Muscle of leg (tissue), 11 donors: ENCODE results near the gene LZTFL1. TPM values are rescaled to one million over a fixed set of nuclear protein-coding genes. Genes with fewer than 3 reads are reported as not detected.

Source experiments
- DNase-seq: peaks from one replicate; pipeline ENCODE4 v3.0.0; 2013
- H3K27ac ChIP-seq: one replicate; pipeline ENCODE4 v1.5.1; 2013; ENCODE audit warnings: mild to moderate bottlenecking, low read length, control low read depth
- H3K27me3 ChIP-seq: one replicate; pipeline ENCODE4 v1.6.1; 2013; ENCODE audit warnings: low read length; ENCODE audit not compliant: control insufficient read depth, insufficient read depth
- H3K36me3 ChIP-seq: one replicate; pipeline ENCODE4 v1.6.1; 2013; ENCODE audit warnings: low read length; ENCODE audit not compliant: control insufficient read depth, insufficient read depth
- H3K4me1 ChIP-seq: one replicate; pipeline ENCODE4 v1.6.1; 2013; ENCODE audit warnings: low read length; ENCODE audit not compliant: control insufficient read depth, insufficient read depth
- H3K4me3 ChIP-seq: one replicate; pipeline ENCODE4 v1.5.1; 2013; ENCODE audit warnings: low read length, control low read depth
- H3K9me3 ChIP-seq: replicated peaks from 2 replicates; pipeline ENCODE4 v1.6.1; 2013; ENCODE audit warnings: low read depth, low read length; ENCODE audit not compliant: control insufficient read depth
- WGBS: methylation state at CpG from one replicate; pipeline ENCODE4 v1.1.5; 2013; ENCODE audit warnings: missing lambda C conversion rate; ENCODE audit not compliant: insufficient coverage; 5-methylcytosine and 5-hydroxymethylcytosine counted together
- polyA plus RNA-seq, 8 donors: library from polyadenylated mRNA; unstranded; fragments of 120-200 nt; gene quantifications; one replicate each; pipeline versions ENCODE4 v1.2.1 to v1.2.3, GENCODE V29; 2013; ENCODE audit warnings: inconsistent platforms in 1 of 8, low replicate concordance in 1 of 8; ENCODE audit not compliant: insufficient read length in 8 of 8, insufficient read depth in 1 of 8
- total RNA-seq: library from RNA; stranded (reverse); fragments of 120-200 nt; gene quantifications from one replicate; pipeline ENCODE4 v1.2.4, GENCODE V29; 2013

Gene LZTFL1
- total and polyA plus RNA-seq, 9 donors: 13.3 to 19.9 (median 15.6) TPM

DNA sequence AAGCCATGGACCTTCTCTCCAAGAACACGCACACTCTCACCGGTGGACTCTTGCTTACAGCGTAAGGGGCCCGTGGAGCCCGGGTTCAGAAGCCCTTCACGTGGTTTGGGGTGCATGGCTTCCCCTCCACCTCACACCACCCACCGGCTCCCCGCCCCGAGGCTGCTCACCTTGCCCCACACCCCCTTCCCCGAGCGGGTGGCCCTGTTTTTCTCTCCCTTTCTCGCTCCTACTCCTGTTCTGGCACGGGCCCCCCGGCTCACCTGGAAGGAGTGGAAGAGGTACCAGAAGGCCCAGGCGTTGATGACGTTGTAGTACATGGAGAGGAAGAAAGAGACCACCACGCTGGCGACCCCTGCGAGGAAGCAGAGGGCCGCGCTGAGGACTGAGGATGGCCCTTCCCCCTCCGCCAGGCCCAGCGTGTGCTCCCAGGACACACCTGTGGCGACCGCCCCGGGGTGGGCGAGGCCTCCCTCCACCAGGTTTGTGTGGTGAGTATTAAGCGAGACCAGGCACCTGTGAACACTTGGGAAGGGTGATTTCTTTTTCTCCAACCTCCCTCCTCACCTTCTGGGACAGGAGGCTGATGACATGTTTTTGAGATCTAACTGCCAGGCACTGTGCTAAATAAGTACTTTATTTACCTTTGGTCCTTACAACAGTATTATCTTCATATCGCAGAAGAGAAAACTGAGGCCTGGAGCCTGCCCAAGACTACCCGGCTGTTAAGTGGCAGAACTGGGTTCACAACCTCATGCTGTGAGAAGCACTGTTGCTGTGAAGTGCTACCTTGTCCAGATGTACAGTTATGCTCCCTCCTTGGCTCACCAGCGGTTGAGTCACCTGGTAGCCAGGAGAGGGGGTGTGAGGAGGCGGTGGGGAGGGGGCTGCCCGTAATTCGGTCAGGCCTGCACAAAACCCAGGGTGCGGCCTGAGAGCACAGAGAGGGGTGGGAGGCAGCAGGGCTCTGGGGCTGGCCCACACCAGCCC, 61.9 kb downstream of the LZTFL1 start:
- no peaks in the 10 kb centered on the region for H3K9me3 ChIP-seq
- H3K4me3 ChIP-seq: no peak overlapping the region
- no peaks in the 10 kb centered on the region for H3K36me3 ChIP-seq
- no peak overlapping the region for H3K27ac ChIP-seq
- WGBS: 80% methylated on average over 16 of the region's 35 CpGs
- no peak for DNase-seq
- no peaks in the 10 kb centered on the region for H3K4me1 ChIP-seq
- no peaks in the 10 kb centered on the region for H3K27me3 ChIP-seq

DNA sequence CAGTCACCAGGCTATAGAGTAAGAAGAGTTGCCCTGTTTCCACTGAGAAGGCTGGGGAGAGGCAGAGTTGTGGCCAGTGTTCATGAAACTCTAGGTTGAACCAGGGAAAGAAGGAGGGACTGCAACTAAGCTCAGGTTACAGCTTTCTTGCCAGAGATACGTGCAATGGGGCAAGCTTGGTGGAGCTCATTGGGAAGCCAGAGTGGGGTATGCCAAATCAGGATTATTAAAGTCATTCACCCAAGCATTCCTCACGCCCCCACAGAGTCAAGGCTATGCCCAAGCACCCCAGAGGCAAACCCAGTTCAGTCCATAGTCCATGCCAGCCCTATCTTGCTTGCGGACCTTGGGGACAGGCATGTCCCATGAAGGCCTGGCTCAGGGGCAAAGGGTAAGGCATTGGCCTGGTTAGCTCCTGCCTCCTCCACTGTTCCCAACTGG, 63.1 kb downstream of the LZTFL1 start:
- Histone ChIP-seq H3K27ac (no peak overlapping the region), H3K4me1 (no peaks in the 10 kb centered on the region), H3K36me3 (no peaks in the 10 kb centered on the region), H3K4me3 (no peak overlapping the region), H3K9me3 (no peaks in the 10 kb centered on the region), H3K27me3 (peaks cover 4% of the 10 kb centered on the region)
- 80% methylated on average over 1 of the region's 3 CpGs for WGBS
- no peak for DNase-seq

DNA sequence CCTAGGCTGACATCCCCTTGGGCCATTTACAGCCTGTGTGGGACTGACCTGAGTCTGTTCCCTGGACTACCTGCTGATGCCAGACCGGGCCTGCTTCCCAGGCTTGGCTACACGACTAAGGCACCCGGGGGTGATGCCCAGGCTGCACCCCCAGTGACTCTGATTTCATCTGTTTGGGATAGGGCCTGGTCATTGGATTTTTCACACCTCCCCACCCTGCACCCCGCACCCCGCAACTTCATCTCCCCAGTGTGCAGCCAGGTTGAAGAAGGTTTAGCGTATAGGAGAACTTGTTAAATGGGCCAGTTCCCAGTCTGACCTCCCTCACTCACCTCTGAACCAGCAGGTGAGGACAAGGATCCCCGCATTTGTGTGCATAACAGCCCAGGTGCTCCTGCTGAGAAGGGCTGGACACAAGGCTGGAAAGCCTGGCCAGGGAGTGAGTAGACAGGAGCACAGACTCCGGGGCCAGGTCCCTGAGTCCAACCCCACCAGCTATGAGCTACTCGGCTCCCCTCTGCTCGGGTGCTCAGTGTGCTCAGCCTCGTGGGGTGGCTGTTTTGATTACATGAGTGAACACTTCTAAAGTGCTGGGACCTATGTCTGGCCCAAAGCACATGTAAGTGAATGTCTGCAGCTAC, 64.1 kb downstream of the LZTFL1 start:
- Histone ChIP-seq H3K4me1 (no peaks in the 10 kb centered on the region), H3K36me3 (no peaks in the 10 kb centered on the region), H3K27me3 (peaks cover 4% of the 10 kb centered on the region), H3K27ac (no peak overlapping the region), H3K4me3 (no peak overlapping the region), H3K9me3 (no peaks in the 10 kb centered on the region)
- 73% methylated on average over 5 of the region's 11 CpGs for WGBS
- DNase-seq: no peak

DNA sequence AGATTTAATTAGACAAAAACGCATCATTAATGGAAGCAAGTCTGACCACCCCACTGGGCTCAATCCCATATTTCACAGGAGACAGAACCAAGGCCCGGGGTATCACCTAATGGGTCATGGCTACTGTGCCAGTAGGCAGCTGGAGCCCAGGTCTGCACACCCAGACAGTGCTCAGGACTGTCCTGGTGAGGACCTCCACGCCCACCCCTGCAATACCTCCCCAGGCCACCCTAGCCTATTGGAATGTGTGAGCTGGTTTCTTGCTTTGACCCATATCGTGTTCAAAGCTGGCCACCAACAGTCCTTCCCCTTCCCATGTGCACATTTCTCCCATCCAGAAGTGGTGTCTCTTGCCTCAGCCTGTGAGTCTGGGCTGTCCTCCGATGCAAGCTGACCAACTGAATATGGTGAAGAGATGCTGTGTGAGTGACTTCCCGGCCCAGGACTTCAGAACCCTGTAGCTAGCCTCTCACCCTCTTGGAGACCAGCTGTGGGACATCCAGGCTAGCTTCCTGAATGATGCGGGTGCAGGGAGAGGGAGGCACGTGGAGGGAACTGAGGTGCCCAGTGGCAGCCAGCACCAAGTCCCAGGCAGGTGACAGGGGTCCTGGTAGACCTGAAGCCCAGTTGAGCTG, 64.7 kb downstream of the LZTFL1 start:
- Histone ChIP-seq H3K4me3 (no peak overlapping the region), H3K9me3 (no peaks in the 10 kb centered on the region)
- no peak for DNase-seq

DNA sequence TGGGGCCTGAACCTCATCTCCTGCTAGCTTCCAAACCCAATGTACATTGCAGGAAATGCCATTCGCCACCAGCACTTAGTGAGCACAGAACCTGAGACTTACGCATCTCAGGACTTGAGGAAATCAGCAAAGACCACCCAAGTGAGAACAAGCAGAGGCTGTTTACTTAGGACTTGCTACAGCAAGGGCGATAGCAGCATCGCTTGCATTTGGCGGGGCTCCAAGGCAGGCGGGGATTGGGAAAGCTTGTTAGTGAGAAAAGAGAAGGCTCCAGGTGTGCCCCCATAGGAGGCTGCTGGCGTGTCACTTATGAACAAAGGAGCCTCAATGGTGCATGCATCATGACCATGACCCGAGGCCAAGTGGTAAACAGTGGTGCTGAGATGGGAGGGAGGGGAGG, 65.3 kb downstream of the LZTFL1 start:
- DNase-seq: peak; percentile 38
- 63% methylated on average over 8 of the region's 8 CpGs for WGBS
- Histone ChIP-seq H3K4me1 (no peaks in the 10 kb centered on the region), H3K36me3 (no peaks in the 10 kb centered on the region), H3K27me3 (peaks cover 4% of the 10 kb centered on the region), H3K9me3 (no peaks in the 10 kb centered on the region), H3K27ac (no peak overlapping the region), H3K4me3 (no peak overlapping the region)

More for the DNA sequence above, 64.7 kb downstream of the LZTFL1 start:
- H3K27ac ChIP-seq: no peak overlapping the region
- no peaks in the 10 kb centered on the region for H3K36me3 ChIP-seq
- H3K4me1 ChIP-seq: no peaks in the 10 kb centered on the region
- WGBS: 94% methylated on average over 6 of the region's 8 CpGs
- H3K27me3 ChIP-seq: peaks cover 4% of the 10 kb centered on the region

DNA sequence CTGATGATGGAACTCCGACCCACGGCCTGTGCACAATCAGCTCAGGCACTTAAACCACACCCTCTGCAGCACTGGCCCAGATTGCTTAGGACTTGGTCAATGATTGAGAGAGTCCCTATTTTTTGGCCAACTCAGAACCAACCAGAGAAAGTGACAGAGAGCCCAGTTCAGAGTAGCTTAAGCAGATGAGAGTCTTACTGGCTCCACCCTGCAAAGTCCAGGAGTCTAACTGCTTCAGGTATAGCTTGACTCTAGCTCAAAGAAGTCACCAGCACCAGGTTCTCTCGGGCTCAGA, 65.7 kb downstream of the LZTFL1 start:
- Histone ChIP-seq H3K4me1 (no peaks in the 10 kb centered on the region), H3K4me3 (no peak overlapping the region), H3K27ac (no peak overlapping the region), H3K27me3 (peaks cover 4% of the 10 kb centered on the region), H3K36me3 (no peaks in the 10 kb centered on the region), H3K9me3 (no peaks in the 10 kb centered on the region)
- DNase-seq: no peak
- 73% methylated on average over 1 of the region's 3 CpGs for WGBS

DNA sequence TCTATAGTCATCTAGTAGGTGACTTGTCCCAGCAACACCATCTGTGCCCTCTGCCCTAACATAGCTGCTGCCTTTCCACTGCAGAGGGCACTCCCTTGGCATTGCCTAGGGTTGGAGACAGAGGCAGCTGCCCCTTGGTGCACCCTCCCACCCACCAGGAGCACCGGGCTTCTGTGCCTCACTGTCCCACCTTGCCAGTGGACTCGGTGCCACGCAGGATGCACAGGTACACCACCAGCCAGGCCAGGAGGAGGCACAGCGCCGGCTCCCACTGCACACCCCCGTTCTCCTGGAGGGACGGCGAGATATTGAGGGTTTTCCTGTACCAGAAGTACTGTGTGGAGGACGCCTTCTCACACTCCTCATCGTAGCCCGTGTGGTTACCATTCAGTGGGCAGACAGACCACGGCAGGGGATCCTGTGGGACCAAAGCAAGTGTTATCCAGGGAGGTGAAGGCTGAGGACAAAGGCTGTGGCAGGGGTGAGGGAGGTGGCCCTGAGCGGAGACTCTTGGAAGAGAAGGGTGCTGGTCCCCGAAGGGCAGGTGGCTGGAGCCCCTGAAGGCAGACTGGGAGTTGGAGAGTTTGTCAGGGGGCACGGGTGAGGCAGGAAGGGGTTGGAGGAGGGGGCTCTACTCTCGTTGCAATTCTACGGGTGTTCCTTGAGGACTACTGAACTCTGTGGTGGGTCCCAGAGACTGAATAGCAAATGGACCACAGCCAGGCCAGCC, 66.2 kb downstream of the LZTFL1 start:
- DNase-seq: peak; percentile 7
- peaks cover 4% of the 10 kb centered on the region for H3K27me3 ChIP-seq
- no peak overlapping the region for H3K4me3 ChIP-seq
- no peaks in the 10 kb centered on the region for H3K9me3 ChIP-seq
- H3K36me3 ChIP-seq: no peaks in the 10 kb centered on the region
- WGBS: 80% methylated on average over 16 of the region's 17 CpGs
- H3K27ac ChIP-seq: no peak overlapping the region
- H3K4me1 ChIP-seq: no peaks in the 10 kb centered on the region

DNA sequence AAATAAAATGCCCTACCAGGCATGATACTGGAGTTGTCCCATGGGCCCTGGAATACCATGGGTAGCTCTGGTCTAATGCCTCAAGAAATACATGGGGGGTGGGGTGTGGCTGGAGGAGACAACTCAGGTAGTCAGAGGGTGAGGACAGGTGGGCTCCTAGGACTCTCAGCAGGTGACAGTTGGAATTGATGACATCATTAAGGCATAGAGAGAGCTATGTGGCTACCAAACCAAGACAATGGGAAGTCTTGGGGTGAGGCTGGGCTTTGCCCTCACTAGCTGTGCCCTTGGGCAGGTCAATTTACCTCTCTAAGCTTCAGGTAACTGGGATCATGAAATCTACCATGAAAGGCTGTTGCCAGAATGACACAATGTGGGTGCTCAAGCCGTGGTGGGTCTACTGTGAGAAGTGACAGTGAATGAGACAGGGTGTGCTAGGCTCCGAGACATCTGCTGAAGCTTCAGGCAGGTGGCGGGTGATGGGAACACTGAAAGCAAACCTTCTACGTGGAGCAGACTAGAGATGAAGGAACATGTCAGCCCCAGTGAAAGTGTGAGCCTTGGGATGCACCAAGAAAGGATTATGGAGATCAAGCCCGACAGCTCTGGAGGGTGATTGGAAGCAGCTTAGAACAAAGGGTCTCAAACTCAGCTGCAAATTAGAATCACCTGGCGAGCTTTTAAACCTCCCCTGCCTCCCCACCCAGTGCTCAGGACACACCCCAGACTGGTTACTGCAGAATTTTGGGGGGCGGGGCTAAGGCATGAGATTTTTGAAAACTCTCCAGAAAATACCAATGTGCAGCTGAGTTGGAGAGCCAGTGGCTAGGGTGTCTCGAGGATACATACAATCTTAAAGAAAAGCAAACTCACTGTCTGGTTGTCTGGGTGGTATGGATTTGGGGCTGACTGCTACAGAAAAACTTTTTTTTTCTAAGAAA, 67.1 kb downstream of the LZTFL1 start:
- H3K27ac ChIP-seq: no peak overlapping the region
- WGBS: 63% methylated on average over 4 of the region's 8 CpGs
- no peaks in the 10 kb centered on the region for H3K36me3 ChIP-seq
- H3K4me1 ChIP-seq: no peaks in the 10 kb centered on the region
- H3K4me3 ChIP-seq: no peak overlapping the region
- H3K27me3 ChIP-seq: peaks cover 4% of the 10 kb centered on the region
- no peaks in the 10 kb centered on the region for H3K9me3 ChIP-seq
- no peak for DNase-seq

DNA sequence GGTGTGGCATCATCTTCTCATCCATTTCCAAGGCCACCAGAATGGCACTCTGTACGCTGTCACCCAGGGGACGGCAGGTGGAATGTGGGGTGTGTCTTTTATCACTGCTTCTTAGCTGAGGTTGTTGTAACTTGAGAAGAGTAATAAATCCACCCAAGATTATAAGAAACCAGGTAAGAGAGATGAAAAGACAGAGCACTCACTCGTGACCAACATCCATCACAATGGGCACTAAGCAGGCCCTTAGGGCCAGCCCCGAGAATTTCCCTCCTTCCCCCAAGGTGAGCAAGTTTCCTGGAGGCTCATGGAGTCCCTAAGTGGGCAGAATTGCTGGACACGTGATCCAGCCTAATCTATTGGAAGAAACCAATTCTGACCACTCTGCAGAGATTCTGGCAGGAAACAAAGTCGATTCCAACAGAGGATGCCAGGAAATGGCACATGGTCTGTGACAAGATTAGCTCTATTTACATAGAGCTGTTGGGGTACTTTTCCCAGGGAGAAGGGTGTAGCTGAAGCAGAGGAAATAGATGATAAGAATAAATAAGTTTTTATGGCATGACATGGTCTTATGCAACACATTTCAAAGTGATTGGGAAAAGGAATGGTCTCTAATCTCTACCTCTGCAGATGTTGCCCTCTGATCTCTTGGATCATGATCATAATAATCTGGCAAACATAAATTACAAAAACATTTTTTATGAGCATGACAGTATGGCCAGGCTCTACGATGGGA, 68.0 kb downstream of the LZTFL1 start:
- H3K27ac ChIP-seq: no peak overlapping the region
- no peak overlapping the region for H3K4me3 ChIP-seq
- no peaks in the 10 kb centered on the region for H3K4me1 ChIP-seq
- no peak for DNase-seq
- H3K36me3 ChIP-seq: no peaks in the 10 kb centered on the region
- WGBS: 61% methylated on average over 4 of the region's 7 CpGs
- no peaks in the 10 kb centered on the region for H3K9me3 ChIP-seq
- H3K27me3 ChIP-seq: peaks cover 4% of the 10 kb centered on the region
